Brain microvascular endothelial cell (primary cell): ENCODE measurements around the gene C7orf57.

Experiments
- DNase-seq: peaks from one replicate; pipeline ENCODE4 v3.0.0-alpha.2; 2020
- H3K27ac ChIP-seq: fragments of 250-450 bp; sonication (Bioruptor Pico); 2 replicates; pipeline ENCODE4 v1.5.1; 2020; ENCODE audit warnings: mild to moderate bottlenecking, moderate library complexity
- H3K27me3 ChIP-seq: fragments of 250-450 bp; sonication (Bioruptor Pico); replicated peaks from 2 replicates; pipeline ENCODE4 v1.5.1; 2020; ENCODE audit warnings: mild to moderate bottlenecking
- H3K36me3 ChIP-seq: fragments of 250-450 bp; sonication (Bioruptor Pico); replicated peaks from 2 replicates; pipeline ENCODE4 v1.5.1; 2020; ENCODE audit warnings: mild to moderate bottlenecking
- H3K4me3 ChIP-seq: 2 replicates; pipeline ENCODE4 v1.5.1; 2011; ENCODE audit warnings: low read depth, mild to moderate bottlenecking, control low read depth, low read length, moderate library complexity
- CTCF ChIP-seq: IDR thresholded peaks from 2 replicates; pipeline ENCODE4 v1.5.1; 2011; ENCODE audit warnings: low read depth, mild to moderate bottlenecking, moderate library complexity, low read length, control low read depth, inconsistent platforms; ENCODE audit errors: missing control alignments
- in situ Hi-C: cut with HindIII; loops from 2 replicates; pipeline ENCODE4 v1.10.0; 2017; ENCODE audit warnings: low sequenced_read_pairs, low pct_ligation_motif_present

C7orf57 gene

GRCh38 chr7:48006866-48007265, 28.5 kb upstream of the C7orf57 start:
- Histone ChIP-seq H3K27me3 (no peaks in the 10 kb centered on the region), H3K36me3 (no peaks in the 10 kb centered on the region), H3K27ac (no peak overlapping the region), H3K4me3 (no peak overlapping the region)
- no peak for TF ChIP-seq CTCF
- in situ Hi-C loops, result no loop called here
- DNase-seq, result no peak

- in situ Hi-C loops, result no loop called here
- no peak overlapping the region for H3K27ac ChIP-seq
- no peak for DNase-seq
- H3K36me3 ChIP-seq, result no peaks in the 10 kb centered on the region
- TF ChIP-seq CTCF, result no peak
- no peak overlapping the region for H3K4me3 ChIP-seq
- H3K27me3 ChIP-seq, result no peaks in the 10 kb centered on the region
Observed at GRCh38 chr7:48009257-48009656, 26.1 kb upstream of the C7orf57 start.

GRCh38 chr7:48009954-48010353, 25.4 kb upstream of the C7orf57 start:
- Histone ChIP-seq H3K27me3 (no peaks in the 10 kb centered on the region), H3K27ac (no peak overlapping the region), H3K4me3 (no peak overlapping the region), H3K36me3 (no peaks in the 10 kb centered on the region)
- no peak for DNase-seq
- no peak for TF ChIP-seq CTCF
- in situ Hi-C loops, result no loop called here

GRCh38 chr7:48011323-48011722, 24.0 kb upstream of the C7orf57 start:
- in situ Hi-C loops, result no loop called here
- Histone ChIP-seq H3K27ac (no peak overlapping the region), H3K4me3 (no peak overlapping the region), H3K36me3 (no peaks in the 10 kb centered on the region), H3K27me3 (no peaks in the 10 kb centered on the region)
- no peak for DNase-seq
- TF ChIP-seq CTCF, result no peak

- Histone ChIP-seq H3K36me3 (no peaks in the 10 kb centered on the region), H3K27me3 (no peaks in the 10 kb centered on the region), H3K4me3 (no peak overlapping the region), H3K27ac (no peak overlapping the region)
- no peak for DNase-seq
- no peak for TF ChIP-seq CTCF
- in situ Hi-C loops, result no loop called here
Observed at GRCh38 chr7:48011951-48012350, 23.4 kb upstream of the C7orf57 start.

- Histone ChIP-seq H3K4me3 (no peak overlapping the region), H3K36me3 (no peaks in the 10 kb centered on the region), H3K27me3 (no peaks in the 10 kb centered on the region), H3K27ac (no peak overlapping the region)
- in situ Hi-C loops, result no loop called here
- TF ChIP-seq CTCF, result no peak
- DNase-seq, result no peak
Observed at GRCh38 chr7:48016641-48017040, 18.7 kb upstream of the C7orf57 start.
